HepG2 (cell line): Measurements from ENCODE around the gene IER5L. TPM values are rescaled to one million over a fixed set of nuclear protein-coding genes. Genes with fewer than 3 reads are reported as not detected.

Experiments
- ATAC-seq: fragments of 200-7000 bp; cut with Tn5 transposase; 3 replicates; pipeline ENCODE4 v1.9.1; 2020; ENCODE audit warnings: mild to moderate bottlenecking, moderate library complexity
- BruUV-seq: library from RNA; stranded (reverse); fragments of 400-500 nt; replicated peaks from 2 replicates; lab custom pipeline; 2021; lab: Mats Ljungman, UMichigan
- CTCF ChIA-PET: fragments of 300-600 bp; formaldehyde crosslinking; extraction: SDS; loops from one replicate; lab custom pipeline; 2021; ENCODE audit warnings: low total read pairs, inconsistent platforms, low intra/inter-chr PET ratio; lab: Yijun Ruan, JAX
- POLR2A ChIA-PET: fragments of 350-600 bp; sonication (Branson Sonifier 250); formaldehyde crosslinking; loops from one replicate; lab custom pipeline; 2020; ENCODE audit warnings: antibody characterized with exemption, inconsistent platforms; lab: Yijun Ruan, JAX
- DNase-seq: peaks from one replicate; pipeline ENCODE4 v3.0.0-alpha.2; 2015; ENCODE audit warnings: low spot score
- FAIRE-seq: peaks from 3 replicates; lab custom pipeline; 2011; peaks lifted over from hg19 to GRCh38; lab: Jason Lieb, UNC
- H2AFZ ChIP-seq: one replicate; pipeline ENCODE4 v1.6.1; 2011; ENCODE audit warnings: low read length, inconsistent platforms
- H3K27ac ChIP-seq: fragments of 300-600 bp; 3 replicates; pipeline ENCODE4 v1.8.0; 2011; ENCODE audit warnings: mixed run types, mild to moderate bottlenecking, mixed read lengths, low read length, inconsistent platforms; ENCODE audit not compliant: insufficient read depth; ENCODE audit errors: extremely low read length
- H3K27me3 ChIP-seq, 2 experiments: fragments of 200-600 bp in 1 of 2; 2 replicates in 1 of 2; 3 replicates in 1 of 2; pipeline versions ENCODE4 v1.6.0 to v1.8.0; 2011; ENCODE audit warnings: low read length in 2 of 2, mild to moderate bottlenecking in 2 of 2, moderate library complexity in 2 of 2, inconsistent platforms in 1 of 2; ENCODE audit not compliant: insufficient read depth in 2 of 2, control insufficient read depth in 1 of 2
- H3K36me3 ChIP-seq, 2 experiments: fragments of 200-600 bp in 1 of 2; replicated peaks in 1 of 2; 2 replicates in 1 of 2; 3 replicates in 1 of 2; pipeline versions ENCODE4 v1.5.1 to v1.8.0; 2011; ENCODE audit warnings: low read length in 2 of 2, inconsistent platforms in 1 of 2; ENCODE audit not compliant: insufficient read depth in 2 of 2, control insufficient read depth in 1 of 2
- H3K4me1 ChIP-seq: 2 replicates; pipeline ENCODE4 v1.5.1; 2012; ENCODE audit warnings: low read length, inconsistent platforms; ENCODE audit not compliant: insufficient read depth
- H3K4me2 ChIP-seq: 2 replicates; pipeline ENCODE4 v1.6.0; 2011; ENCODE audit warnings: low read depth, low read length, inconsistent platforms
- H3K4me3 ChIP-seq, 3 experiments: fragments of 200-600 bp in 1 of 3; sonication (generic), shearing (Covaris generic) in 1 of 3; replicated peaks in 1 of 3; 2 replicates each; pipeline ENCODE4 v1.5.1; 2011 to 2016; ENCODE audit warnings: low read length in 3 of 3, inconsistent platforms in 2 of 3, low read depth in 2 of 3, mild to moderate bottlenecking in 2 of 3, control low read depth in 1 of 3, mixed read lengths in 1 of 3; ENCODE audit not compliant: insufficient read depth in 1 of 3
- H3K79me2 ChIP-seq: one replicate; pipeline ENCODE4 v1.6.1; 2011; ENCODE audit warnings: low read length, inconsistent platforms; ENCODE audit not compliant: insufficient read depth
- H3K9ac ChIP-seq: 2 replicates; pipeline ENCODE4 v1.6.0; 2011; ENCODE audit warnings: mild to moderate bottlenecking, low read depth, low read length, inconsistent platforms; ENCODE audit not compliant: insufficient read depth
- H3K9me3 ChIP-seq: 2 replicates; pipeline ENCODE4 v1.5.1; 2012; ENCODE audit warnings: mild to moderate bottlenecking, low read length
- H4K20me1 ChIP-seq: 2 replicates; pipeline ENCODE4 v1.6.0; 2011; ENCODE audit warnings: inconsistent platforms, mild to moderate bottlenecking, low read length, moderate library complexity; ENCODE audit not compliant: insufficient read depth
- ATM ChIP-seq: fragments of 450-650 bp; IDR thresholded peaks from 2 replicates; pipeline ENCODE4 v1.7.1; 2017; ENCODE audit warnings: mild to moderate bottlenecking, borderline replicate concordance
- KLF11 ChIP-seq: IDR thresholded peaks from 2 replicates; pipeline ENCODE4 v1.6.1; 2016; ENCODE audit warnings: missing compliant biosample characterization
- KLF12 ChIP-seq: sonication (generic); formaldehyde crosslinking; IDR thresholded peaks from 2 replicates; pipeline ENCODE4 v1.4.0; 2020; ENCODE audit warnings: missing genetic modification reagents, borderline replicate concordance
- TAF1 ChIP-seq: sonication (generic); formaldehyde crosslinking; IDR thresholded peaks from 2 replicates; pipeline ENCODE4 v1.4.0; 2020; ENCODE audit warnings: missing genetic modification reagents
- ZNF10 ChIP-seq: sonication (generic); formaldehyde crosslinking; IDR thresholded peaks from 2 replicates; pipeline ENCODE4 v1.4.0; 2020; ENCODE audit warnings: mild to moderate bottlenecking, low read depth, missing genetic modification reagents, borderline replicate concordance
- ZNF20 ChIP-seq: sonication (generic); formaldehyde crosslinking; IDR thresholded peaks from 2 replicates; pipeline ENCODE4 v1.4.0; 2020; ENCODE audit warnings: mild to moderate bottlenecking, moderate library complexity, missing genetic modification reagents
- ZNF431 ChIP-seq: sonication (generic); formaldehyde crosslinking; IDR thresholded peaks from 2 replicates; pipeline ENCODE4 v1.9.0; 2022; ENCODE audit warnings: missing genetic modification reagents, low read depth, mild to moderate bottlenecking, borderline replicate concordance
- WGBS: methylation state at CpG from one replicate; pipeline ENCODE4 v1.1.6; 2017; ENCODE audit warnings: low lambda C conversion rate; 5-methylcytosine and 5-hydroxymethylcytosine counted together
- in situ Hi-C: cut with HindIII; loops from 2 replicates; pipeline ENCODE4 v1.10.0; 2017; ENCODE audit warnings: low pct_unique_long_range_greater_than_20kb; ENCODE audit not compliant: extremely low pct_ligation_motif_present
- intact Hi-C: fragments of 100-400 bp; cut with micrococcal nuclease; formaldehyde crosslinking; loops from one replicate; pipeline ENCODE4 v1.10.0; 2022; ENCODE audit not compliant: unreplicated experiment
- polyA plus RNA-seq, 8 experiments: library from polyadenylated mRNA; depleted of rRNA in 3 of 8; stranded (reverse) in 7 of 8; unstranded in 1 of 8; fragments of >200 nt; fragmentation: Illumina TruSeq in 4 of 8; extraction: Trizol in 4 of 8; gene quantifications; 2 replicates each; pipeline versions ENCODE4 v1.2.1 to v1.2.3, GENCODE V29; 2011 to 2016; ENCODE audit warnings: low read depth in 4 of 8, missing spikeins in 1 of 8, mixed read lengths in 1 of 8; ENCODE audit not compliant: insufficient read depth in 1 of 8
- total RNA-seq, 5 experiments: library from RNA; depleted of rRNA; stranded (reverse); fragments of >200 nt; fragmentation: Illumina TruSeq; extraction: Trizol; gene quantifications; 2 replicates each; pipeline ENCODE4 v1.2.3, GENCODE V29; 2016; ENCODE audit warnings: low read depth in 1 of 5
- TF ChIP-seq, protein P1 (sequence below): sonication (generic); formaldehyde crosslinking; IDR thresholded peaks from 2 replicates; pipeline ENCODE4 v1.8.1; 2022; ENCODE audit warnings: low read depth, mild to moderate bottlenecking, missing genetic modification reagents
- TF ChIP-seq, protein P2 (sequence below): sonication (generic); formaldehyde crosslinking; IDR thresholded peaks from 2 replicates; pipeline ENCODE4 v1.4.0; 2020; ENCODE audit warnings: missing genetic modification reagents, mild to moderate bottlenecking, borderline replicate concordance
- TF ChIP-seq, protein P3 (sequence below): sonication (generic); formaldehyde crosslinking; IDR thresholded peaks from 2 replicates; pipeline ENCODE4 v1.9.0; 2021; ENCODE audit warnings: missing genetic modification reagents, borderline replicate concordance

Gene IER5L
- total and polyA plus RNA-seq, 2 of the 13 experiments (the other 11 are each of a cell fraction or from before 2014, with no cell fraction given), result 1.8 to 3.3 TPM

DNA sequence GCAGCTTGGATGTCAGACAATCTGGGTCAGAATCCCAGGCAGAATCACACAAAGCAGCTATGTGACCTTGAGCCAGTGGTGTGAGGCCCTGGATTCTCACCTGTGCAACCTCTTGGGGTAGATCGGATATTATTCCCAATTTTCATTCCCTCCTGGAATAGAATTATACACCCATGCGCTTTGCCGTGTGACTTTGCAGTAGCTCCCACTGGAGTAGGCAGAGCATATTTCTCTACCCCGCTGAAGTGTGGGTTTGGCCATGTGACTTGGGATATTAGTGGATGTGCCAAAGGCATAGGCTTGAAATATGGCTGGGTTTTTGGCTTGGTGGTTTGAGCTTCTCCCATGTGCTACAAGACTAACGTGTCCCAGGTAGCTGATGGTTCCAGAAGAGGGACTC lies 35.5 kb upstream of the IER5L start:
- Histone ChIP-seq H3K4me3 (no peak overlapping the region), H2AFZ (no peak overlapping the region), H3K36me3 (no peaks in the 10 kb centered on the region), H3K79me2 (no peaks in the 10 kb centered on the region), H3K4me1 (peaks cover 15% of the 10 kb centered on the region), H3K27ac (no peak overlapping the region), H3K27me3 (peaks cover 0 to 12% of the 10 kb centered on the region in 2 experiments; a peak in 3 of 5 replicates), H3K4me2 (no peak overlapping the region), H4K20me1 (no peaks in the 10 kb centered on the region), H3K9me3 (no peaks in the 10 kb centered on the region), H3K9ac (no peak overlapping the region)
- intact Hi-C loops (no loop called here), in situ Hi-C loops (no loop called here)
- DNase-seq, result no peak
- ChIA-PET POLR2A (no interaction called here), CTCF (no interaction called here)
- no peak for FAIRE-seq
- WGBS, result 79% methylated on average over 5 of the region's 5 CpGs
- no peak for ATAC-seq
- BruUV-seq, result no TSS peak
- no peak for TF ChIP-seq ZNF20 (CRISPR knock-in tag)
- no peak for TF ChIP-seq TAF1 (CRISPR knock-in tag)
- TF ChIP-seq, all 625 proteins: peak for 0

DNA sequence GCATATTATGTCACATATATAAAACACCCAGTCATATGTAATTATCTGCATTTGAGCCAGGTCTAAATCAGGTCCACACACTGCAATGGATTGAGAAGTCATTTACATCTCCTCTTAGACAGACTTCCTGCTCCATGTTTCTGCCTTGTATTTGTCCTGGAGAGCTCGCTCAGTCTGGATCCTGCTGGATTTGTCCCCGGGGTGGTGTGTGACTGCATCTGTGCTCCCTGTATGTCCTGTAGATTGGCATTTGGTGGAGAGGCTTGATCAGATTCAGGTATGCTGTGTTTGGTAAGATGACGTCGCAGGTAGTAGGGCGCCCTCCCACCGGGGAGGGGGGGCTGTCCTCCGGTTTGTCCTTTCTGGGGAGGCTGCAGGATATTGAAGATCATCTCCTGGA lies 33.6 kb upstream of the IER5L start:
- ATAC-seq, result no peak
- intact Hi-C loops, result no loop called here
- CTCF ChIA-PET, result no interaction called here
- no peak overlapping the region for H3K9ac ChIP-seq
- no peak overlapping the region for H3K27ac ChIP-seq
- H3K27me3 ChIP-seq, result peaks cover 0 to 3% of the 10 kb centered on the region in 2 experiments; a peak in 1 of 5 replicates
- no peaks in the 10 kb centered on the region for H3K79me2 ChIP-seq
- peaks cover 32% of the 10 kb centered on the region for H3K4me1 ChIP-seq
- H3K4me2 ChIP-seq, result no peak overlapping the region
- no TSS peak for BruUV-seq
- DNase-seq, result no peak
- H3K36me3 ChIP-seq, result no peaks in the 10 kb centered on the region
- no peaks in the 10 kb centered on the region for H3K9me3 ChIP-seq
- in situ Hi-C loops, result no loop called here
- no peak overlapping the region for H3K4me3 ChIP-seq
- H4K20me1 ChIP-seq, result no peaks in the 10 kb centered on the region
- TF ChIP-seq, protein P1, sequence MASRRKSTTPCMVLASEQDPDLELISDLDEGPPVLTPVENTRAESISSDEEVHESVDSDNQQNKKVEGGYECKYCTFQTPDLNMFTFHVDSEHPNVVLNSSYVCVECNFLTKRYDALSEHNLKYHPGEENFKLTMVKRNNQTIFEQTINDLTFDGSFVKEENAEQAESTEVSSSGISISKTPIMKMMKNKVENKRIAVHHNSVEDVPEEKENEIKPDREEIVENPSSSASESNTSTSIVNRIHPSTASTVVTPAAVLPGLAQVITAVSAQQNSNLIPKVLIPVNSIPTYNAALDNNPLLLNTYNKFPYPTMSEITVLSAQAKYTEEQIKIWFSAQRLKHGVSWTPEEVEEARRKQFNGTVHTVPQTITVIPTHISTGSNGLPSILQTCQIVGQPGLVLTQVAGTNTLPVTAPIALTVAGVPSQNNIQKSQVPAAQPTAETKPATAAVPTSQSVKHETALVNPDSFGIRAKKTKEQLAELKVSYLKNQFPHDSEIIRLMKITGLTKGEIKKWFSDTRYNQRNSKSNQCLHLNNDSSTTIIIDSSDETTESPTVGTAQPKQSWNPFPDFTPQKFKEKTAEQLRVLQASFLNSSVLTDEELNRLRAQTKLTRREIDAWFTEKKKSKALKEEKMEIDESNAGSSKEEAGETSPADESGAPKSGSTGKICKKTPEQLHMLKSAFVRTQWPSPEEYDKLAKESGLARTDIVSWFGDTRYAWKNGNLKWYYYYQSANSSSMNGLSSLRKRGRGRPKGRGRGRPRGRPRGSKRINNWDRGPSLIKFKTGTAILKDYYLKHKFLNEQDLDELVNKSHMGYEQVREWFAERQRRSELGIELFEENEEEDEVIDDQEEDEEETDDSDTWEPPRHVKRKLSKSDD (CRISPR knock-in tag), result no peak
- TF ChIP-seq ZNF431 (no peak), KLF12 (CRISPR knock-in tag) (no peak), ZNF10 (CRISPR knock-in tag) (no peak), ATM (no peak), KLF11 (no peak)
- TF ChIP-seq, protein P2, sequence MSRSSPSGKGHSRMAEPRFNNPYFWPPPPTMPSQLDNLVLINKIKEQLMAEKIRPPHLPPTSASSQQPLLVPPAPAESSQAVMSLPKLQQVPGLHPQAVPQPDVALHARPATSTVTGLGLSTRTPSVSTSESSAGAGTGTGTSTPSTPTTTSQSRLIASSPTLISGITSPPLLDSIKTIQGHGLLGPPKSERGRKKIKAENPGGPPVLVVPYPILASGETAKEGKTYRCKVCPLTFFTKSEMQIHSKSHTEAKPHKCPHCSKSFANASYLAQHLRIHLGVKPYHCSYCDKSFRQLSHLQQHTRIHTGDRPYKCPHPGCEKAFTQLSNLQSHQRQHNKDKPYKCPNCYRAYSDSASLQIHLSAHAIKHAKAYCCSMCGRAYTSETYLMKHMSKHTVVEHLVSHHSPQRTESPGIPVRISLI (CRISPR knock-in tag), result no peak
- TF ChIP-seq, protein P3, sequence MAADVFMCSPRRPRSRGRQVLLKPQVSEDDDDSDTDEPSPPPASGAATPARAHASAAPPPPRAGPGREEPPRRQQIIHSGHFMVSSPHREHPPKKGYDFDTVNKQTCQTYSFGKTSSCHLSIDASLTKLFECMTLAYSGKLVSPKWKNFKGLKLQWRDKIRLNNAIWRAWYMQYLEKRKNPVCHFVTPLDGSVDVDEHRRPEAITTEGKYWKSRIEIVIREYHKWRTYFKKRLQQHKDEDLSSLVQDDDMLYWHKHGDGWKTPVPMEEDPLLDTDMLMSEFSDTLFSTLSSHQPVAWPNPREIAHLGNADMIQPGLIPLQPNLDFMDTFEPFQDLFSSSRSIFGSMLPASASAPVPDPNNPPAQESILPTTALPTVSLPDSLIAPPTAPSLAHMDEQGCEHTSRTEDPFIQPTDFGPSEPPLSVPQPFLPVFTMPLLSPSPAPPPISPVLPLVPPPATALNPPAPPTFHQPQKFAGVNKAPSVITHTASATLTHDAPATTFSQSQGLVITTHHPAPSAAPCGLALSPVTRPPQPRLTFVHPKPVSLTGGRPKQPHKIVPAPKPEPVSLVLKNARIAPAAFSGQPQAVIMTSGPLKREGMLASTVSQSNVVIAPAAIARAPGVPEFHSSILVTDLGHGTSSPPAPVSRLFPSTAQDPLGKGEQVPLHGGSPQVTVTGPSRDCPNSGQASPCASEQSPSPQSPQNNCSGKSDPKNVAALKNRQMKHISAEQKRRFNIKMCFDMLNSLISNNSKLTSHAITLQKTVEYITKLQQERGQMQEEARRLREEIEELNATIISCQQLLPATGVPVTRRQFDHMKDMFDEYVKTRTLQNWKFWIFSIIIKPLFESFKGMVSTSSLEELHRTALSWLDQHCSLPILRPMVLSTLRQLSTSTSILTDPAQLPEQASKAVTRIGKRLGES, result no peak
- peak overlapping the region; percentile 15 for H2AFZ ChIP-seq
- no peak for FAIRE-seq
- POLR2A ChIA-PET, result no interaction called here
- WGBS, result 50% methylated on average over 3 of the region's 7 CpGs
